ENCODE results near the gene TSPAN6. TPM values are rescaled to one million over a fixed set of nuclear protein-coding genes. Genes with fewer than 3 reads are reported as not detected.

Gene TSPAN6
- total and polyA plus RNA-seq, 2 of the 13 experiments (the other 11 are each of a cell fraction or from before 2014, with no cell fraction given) = 78.9 to 133 TPM

DNA sequence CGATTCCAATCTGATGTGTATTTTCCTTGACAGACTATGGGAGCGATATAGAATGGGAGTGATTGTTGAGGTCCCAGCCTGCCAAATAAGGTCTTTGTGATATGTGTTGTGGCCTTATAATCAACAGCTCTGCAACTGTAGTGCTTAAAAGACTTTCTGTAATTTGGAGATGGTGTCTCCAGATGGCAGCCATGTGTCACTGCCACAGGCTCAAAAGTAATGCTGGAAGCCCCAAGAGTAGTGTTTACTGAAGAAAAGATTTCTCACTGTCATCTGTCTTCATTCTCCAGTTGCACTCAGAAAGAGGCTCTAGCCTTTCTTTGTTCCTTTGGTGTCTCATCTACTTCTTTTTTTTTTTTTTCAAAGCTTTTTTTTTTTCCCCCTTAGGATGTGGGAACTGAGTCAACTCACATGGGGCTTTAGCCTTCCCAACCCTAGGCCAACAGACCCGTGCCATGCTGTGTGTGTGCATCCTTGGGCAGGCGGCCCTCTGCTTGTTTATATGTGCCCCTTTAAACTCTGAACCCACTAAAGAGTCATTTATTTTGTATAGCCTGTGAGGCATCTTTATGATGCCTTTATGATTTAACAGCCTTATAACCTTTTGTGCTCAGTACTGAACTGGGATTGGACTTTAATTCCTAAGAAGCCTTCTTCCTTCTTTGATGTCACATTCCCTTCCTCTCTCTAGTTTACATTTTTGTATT is 23.0 kb upstream of the TSPAN6 start:
- Histone ChIP-seq H4K20me1 (ENCODE audit: insufficient read depth, low read length) (no peaks in the 10 kb centered on the region), H3K9ac (ENCODE audit: insufficient read depth, low read depth, low read length) (no peak overlapping the region), H3K4me2 (ENCODE audit: low read depth, low read length) (peak overlapping the region; percentile 51), H3K36me3 (replicated peaks in 1 of 2; ENCODE audit: control insufficient read depth in 1 of 2, insufficient read depth in 2 of 2, low read length in 2 of 2) (no peaks in the 10 kb centered on the region), H2AFZ (ENCODE audit: low read length) (no peak overlapping the region), H3K4me1 (ENCODE audit: insufficient read depth, low read length) (peaks cover 26% of the 10 kb centered on the region), H3K4me3 (replicated peaks in 1 of 3; ENCODE audit: insufficient read depth in 1 of 3, low read depth in 2 of 3, low read length in 3 of 3) (no peak overlapping the region), H3K27ac (ENCODE audit: extremely low read length, insufficient read depth, low read length) (no peak overlapping the region), H3K9me3 (ENCODE audit: low read length) (no peaks in the 10 kb centered on the region), H3K79me2 (ENCODE audit: insufficient read depth, low read length) (no peaks in the 10 kb centered on the region), H3K27me3 (ENCODE audit: control insufficient read depth in 1 of 2, insufficient read depth in 2 of 2, low read length in 2 of 2) (no peaks in the 10 kb centered on the region)
- ChIA-PET CTCF (ENCODE audit: low intra/inter-chr PET ratio, low total read pairs) (no interaction called here), POLR2A (interaction anchor here (1.7 kb wide), 1 partner anchor 10 kb away, joined by 8 read pairs; no protein-coding TSS in a partner anchor)
- in situ Hi-C loops (cut with HindIII; ENCODE audit: extremely low pct_ligation_motif_present, low pct_unique_long_range_greater_than_20kb) (no loop called here), intact Hi-C loops (cut with micrococcal nuclease; ENCODE audit: unreplicated experiment) (no loop called here)
- no peak; the same call in 2 of the 3 replicates for ATAC-seq
- FAIRE-seq = peak; percentile 4
- BruUV-seq (replicated peaks) = no TSS peak
- TF ChIP-seq, protein P1, sequence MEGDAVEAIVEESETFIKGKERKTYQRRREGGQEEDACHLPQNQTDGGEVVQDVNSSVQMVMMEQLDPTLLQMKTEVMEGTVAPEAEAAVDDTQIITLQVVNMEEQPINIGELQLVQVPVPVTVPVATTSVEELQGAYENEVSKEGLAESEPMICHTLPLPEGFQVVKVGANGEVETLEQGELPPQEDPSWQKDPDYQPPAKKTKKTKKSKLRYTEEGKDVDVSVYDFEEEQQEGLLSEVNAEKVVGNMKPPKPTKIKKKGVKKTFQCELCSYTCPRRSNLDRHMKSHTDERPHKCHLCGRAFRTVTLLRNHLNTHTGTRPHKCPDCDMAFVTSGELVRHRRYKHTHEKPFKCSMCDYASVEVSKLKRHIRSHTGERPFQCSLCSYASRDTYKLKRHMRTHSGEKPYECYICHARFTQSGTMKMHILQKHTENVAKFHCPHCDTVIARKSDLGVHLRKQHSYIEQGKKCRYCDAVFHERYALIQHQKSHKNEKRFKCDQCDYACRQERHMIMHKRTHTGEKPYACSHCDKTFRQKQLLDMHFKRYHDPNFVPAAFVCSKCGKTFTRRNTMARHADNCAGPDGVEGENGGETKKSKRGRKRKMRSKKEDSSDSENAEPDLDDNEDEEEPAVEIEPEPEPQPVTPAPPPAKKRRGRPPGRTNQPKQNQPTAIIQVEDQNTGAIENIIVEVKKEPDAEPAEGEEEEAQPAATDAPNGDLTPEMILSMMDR (CRISPR knock-in tag; IDR thresholded peaks at IDR 0.05) = 0 out of 2 replicates have a peak, but pooled peaks have one; percentile 10
- no peak for TF ChIP-seq KAT7 (CRISPR knock-in tag; IDR thresholded peaks at IDR 0.05; ENCODE audit: borderline replicate concordance)
- no peak for DNase-seq (ENCODE audit: low spot score)
- 58% methylated on average over 4 of the region's 4 CpGs for WGBS (ENCODE audit: low lambda C conversion rate)

DNA sequence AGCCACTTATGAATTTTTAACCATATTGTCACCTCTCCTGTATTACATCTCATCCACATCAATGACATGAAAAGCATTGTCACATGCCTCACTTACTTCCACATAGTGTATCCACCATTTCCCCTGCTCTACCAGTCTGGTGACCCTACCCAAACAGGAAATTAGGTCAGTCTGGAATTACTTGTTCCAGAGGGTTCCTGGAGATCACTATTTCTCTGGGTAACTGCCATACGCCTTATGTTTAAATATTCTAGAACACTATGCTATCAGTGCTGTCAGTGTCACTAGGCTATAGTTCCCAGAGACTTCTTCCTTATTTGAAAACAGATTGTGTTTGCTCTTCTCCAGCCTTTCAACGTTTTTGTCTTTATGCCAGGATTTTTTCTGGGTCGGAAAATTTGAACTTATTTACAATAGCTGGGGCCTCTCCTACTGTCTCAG is 22.4 kb upstream of the TSPAN6 start:
- no peak; the same call in 2 of the 3 replicates for ATAC-seq
- CTCF ChIA-PET (ENCODE audit: low intra/inter-chr PET ratio, low total read pairs) = no interaction called here
- no peak overlapping the region for H3K9ac ChIP-seq (ENCODE audit: insufficient read depth, low read depth, low read length)
- H3K27ac ChIP-seq (ENCODE audit: extremely low read length, insufficient read depth, low read length) = peak overlapping the region; percentile 16
- peak; percentile 37 for FAIRE-seq
- no peaks in the 10 kb centered on the region for H3K36me3 ChIP-seq (replicated peaks in 1 of 2; ENCODE audit: control insufficient read depth in 1 of 2, insufficient read depth in 2 of 2, low read length in 2 of 2)
- no peaks in the 10 kb centered on the region for H4K20me1 ChIP-seq (ENCODE audit: insufficient read depth, low read length)
- H3K4me2 ChIP-seq (ENCODE audit: low read depth, low read length) = peak overlapping the region; percentile 51
- POLR2A ChIA-PET = interaction anchor here (1.7 kb wide), 1 partner anchor 10 kb away, joined by 8 read pairs; no protein-coding TSS in a partner anchor
- TF ChIP-seq ZNF296 (CRISPR knock-in tag; conservative IDR thresholded peaks at IDR 0.05) = no peak
- TF ChIP-seq, protein P2, sequence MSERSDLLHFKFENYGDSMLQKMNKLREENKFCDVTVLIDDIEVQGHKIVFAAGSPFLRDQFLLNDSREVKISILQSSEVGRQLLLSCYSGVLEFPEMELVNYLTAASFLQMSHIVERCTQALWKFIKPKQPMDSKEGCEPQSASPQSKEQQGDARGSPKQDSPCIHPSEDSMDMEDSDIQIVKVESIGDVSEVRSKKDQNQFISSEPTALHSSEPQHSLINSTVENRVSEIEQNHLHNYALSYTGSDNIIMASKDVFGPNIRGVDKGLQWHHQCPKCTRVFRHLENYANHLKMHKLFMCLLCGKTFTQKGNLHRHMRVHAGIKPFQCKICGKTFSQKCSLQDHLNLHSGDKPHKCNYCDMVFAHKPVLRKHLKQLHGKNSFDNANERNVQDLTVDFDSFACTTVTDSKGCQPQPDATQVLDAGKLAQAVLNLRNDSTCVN (CRISPR knock-in tag; IDR thresholded peaks at IDR 0.05; ENCODE audit: borderline replicate concordance) = peak; percentile 35; the same call in 1 of the 2 replicates
- no peak for TF ChIP-seq SOX13 (IDR thresholded peaks at IDR 0.05)
- 0 out of 4 replicates have a peak, but pooled peaks of 1 of the 2 experiments have one; percentile 6 for TF ChIP-seq SOX13 (CRISPR knock-in tag; conservative IDR thresholded peaks at IDR 0.05 in 1 of 2, IDR thresholded peaks at IDR 0.05 in 1 of 2)
- TF ChIP-seq, protein P3, sequence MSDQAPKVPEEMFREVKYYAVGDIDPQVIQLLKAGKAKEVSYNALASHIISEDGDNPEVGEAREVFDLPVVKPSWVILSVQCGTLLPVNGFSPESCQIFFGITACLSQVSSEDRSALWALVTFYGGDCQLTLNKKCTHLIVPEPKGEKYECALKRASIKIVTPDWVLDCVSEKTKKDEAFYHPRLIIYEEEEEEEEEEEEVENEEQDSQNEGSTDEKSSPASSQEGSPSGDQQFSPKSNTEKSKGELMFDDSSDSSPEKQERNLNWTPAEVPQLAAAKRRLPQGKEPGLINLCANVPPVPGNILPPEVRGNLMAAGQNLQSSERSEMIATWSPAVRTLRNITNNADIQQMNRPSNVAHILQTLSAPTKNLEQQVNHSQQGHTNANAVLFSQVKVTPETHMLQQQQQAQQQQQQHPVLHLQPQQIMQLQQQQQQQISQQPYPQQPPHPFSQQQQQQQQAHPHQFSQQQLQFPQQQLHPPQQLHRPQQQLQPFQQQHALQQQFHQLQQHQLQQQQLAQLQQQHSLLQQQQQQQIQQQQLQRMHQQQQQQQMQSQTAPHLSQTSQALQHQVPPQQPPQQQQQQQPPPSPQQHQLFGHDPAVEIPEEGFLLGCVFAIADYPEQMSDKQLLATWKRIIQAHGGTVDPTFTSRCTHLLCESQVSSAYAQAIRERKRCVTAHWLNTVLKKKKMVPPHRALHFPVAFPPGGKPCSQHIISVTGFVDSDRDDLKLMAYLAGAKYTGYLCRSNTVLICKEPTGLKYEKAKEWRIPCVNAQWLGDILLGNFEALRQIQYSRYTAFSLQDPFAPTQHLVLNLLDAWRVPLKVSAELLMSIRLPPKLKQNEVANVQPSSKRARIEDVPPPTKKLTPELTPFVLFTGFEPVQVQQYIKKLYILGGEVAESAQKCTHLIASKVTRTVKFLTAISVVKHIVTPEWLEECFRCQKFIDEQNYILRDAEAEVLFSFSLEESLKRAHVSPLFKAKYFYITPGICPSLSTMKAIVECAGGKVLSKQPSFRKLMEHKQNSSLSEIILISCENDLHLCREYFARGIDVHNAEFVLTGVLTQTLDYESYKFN (CRISPR knock-in tag; conservative IDR thresholded peaks at IDR 0.05) = 0 out of 2 replicates have a peak, but pooled peaks have one; percentile 19
- 18% methylated on average over 3 of the region's 3 CpGs for WGBS (ENCODE audit: low lambda C conversion rate)
- in situ Hi-C loops (cut with HindIII; ENCODE audit: extremely low pct_ligation_motif_present, low pct_unique_long_range_greater_than_20kb) (no loop called here), intact Hi-C loops (cut with micrococcal nuclease; ENCODE audit: unreplicated experiment) (no loop called here)
- no peak for DNase-seq (ENCODE audit: low spot score)
- BruUV-seq (replicated peaks) = no TSS peak
- H3K4me1 ChIP-seq (ENCODE audit: insufficient read depth, low read length) = peaks cover 32% of the 10 kb centered on the region
- no peak overlapping the region for H3K4me3 ChIP-seq (replicated peaks in 1 of 3; ENCODE audit: insufficient read depth in 1 of 3, low read depth in 2 of 3, low read length in 3 of 3)
- no peaks in the 10 kb centered on the region for H3K27me3 ChIP-seq (ENCODE audit: control insufficient read depth in 1 of 2, insufficient read depth in 2 of 2, low read length in 2 of 2)
- no peaks in the 10 kb centered on the region for H3K79me2 ChIP-seq (ENCODE audit: insufficient read depth, low read length)
- H3K9me3 ChIP-seq (ENCODE audit: low read length) = no peaks in the 10 kb centered on the region
- H2AFZ ChIP-seq (ENCODE audit: low read length) = peak overlapping the region; percentile 23

Data from HepG2 (cell line).